HG03103 (cell line): ENCODE data around the gene CPSF4L.
A peak's percentile ranks its signal among the peaks of the same experiment; 100 is the strongest.

Experiments used
- ATAC-seq: cut with Tn5 transposase; IDR thresholded peaks from one replicate; pipeline ENCODE4 v1.9.1; 2021; ENCODE audit warnings: low read depth; ENCODE audit not compliant: unreplicated experiment

CPSF4L gene

GRCh38 chr17:73290399-73291259, 28.9 kb upstream of the CPSF4L start:
- ATAC-seq: peak; percentile 42

DNA sequence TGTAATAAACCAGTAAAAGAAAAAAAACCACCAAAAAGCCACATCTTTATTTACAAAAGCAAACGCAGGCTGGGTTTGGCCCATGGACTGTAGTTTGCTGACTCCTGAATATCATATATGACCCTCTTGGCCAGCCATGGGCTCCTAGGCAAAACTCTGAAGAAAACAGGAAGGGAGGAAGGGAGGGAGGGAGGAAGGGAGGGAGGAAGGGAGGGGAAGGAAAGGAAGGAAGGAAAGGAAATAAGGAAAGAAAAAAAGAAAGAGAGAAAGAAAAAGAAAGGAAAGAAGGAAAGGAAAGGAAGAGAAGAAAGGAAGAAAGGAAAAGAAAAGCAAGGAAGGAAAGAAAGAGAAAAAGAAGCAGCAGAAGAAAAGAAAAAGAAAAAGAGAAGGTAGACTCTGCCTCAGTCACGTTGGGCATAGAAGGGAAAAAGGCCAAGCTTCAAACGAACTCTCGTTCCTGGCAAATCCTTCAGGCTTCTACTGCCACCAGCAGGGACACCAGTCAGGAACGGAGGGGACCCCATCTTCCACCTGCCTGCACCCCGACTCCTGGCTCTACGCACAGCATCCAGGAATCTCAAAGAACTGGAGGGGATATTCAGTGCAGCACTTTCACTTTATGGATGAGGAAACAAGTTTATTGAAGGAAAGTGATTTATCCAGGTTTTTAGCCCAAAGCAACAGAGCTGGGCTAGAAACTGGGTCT, 28.0 kb upstream of the CPSF4L start:
- ATAC-seq: no peak

- no peak for ATAC-seq
Observed at GRCh38 chr17:73288534-73289302, 27.0 kb upstream of the CPSF4L start.

DNA sequence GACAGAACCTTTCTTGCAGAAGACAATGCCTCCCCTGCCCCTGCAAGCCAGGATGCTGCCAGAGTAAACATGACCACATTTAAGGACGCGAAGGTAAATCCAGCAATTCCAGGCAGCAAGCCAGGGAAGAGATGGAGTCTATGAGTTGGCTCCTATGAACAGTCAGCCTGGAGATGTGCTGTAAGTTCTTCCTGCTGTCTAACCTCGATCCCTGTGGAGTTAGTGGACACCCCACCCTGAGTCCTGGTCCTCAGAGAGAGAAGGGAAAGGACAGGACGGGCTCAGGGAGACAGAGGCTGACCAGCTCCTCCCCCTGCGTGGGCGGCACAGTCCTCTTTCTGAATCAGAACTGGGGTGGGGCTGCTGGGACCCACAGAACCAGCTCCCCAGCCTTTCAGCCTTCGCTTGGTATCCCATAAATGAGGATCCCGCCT, 25.2 kb upstream of the CPSF4L start:
- no peak for ATAC-seq

- ATAC-seq: no peak
Observed at GRCh38 chr17:73285916-73286862, 24.5 kb upstream of the CPSF4L start.

DNA sequence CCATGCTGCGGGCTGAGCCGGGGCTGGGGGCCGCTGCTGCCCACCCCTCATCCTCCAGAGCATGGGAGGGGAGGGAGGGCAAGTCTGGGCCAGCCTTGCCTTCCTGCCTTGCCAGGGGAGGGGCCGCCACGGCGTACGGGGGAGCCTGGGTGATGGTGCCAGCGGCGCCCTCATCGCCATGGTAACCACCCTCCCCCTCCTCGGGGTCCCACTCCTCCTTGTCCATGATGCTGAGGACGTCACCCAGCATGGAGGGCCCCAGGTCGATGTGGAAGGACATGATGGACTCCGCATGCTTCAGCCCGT, 23.9 kb upstream of the CPSF4L start:
- ATAC-seq: no peak

DNA sequence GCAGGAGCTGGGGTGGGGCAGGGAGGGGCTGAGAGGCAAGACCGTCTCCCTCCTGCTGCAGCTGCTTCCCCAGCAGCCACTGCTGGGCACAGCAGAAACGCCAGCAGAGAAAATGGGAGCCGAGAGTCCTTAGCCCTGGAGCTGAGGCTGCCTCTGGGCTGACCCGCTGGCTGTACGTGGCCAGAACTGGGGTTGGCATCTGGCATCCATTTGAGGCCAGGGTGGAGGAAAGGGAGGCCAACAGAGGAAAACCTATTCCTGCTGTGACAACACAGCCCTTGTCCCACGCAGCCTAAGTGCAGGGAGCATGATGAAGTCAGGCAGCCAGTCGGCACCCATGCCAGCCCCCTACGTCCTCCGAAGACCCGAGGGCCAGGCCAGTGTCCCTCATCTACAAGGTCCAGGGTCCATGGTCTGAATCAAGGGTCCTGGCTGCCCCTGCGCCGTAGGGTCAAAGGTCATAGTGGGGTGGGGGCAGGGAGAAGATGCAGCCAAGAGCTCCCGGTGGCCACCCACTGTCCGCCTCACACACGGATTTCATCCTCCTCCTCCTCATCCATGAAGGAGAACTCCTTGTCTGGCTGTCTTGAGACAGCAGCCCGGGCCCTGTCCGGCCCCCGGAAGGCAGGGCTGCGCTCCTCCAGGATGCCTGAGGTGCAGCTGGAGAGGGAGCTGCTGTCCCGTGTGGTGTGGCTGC, 23.4 kb upstream of the CPSF4L start:
- ATAC-seq: no peak

DNA sequence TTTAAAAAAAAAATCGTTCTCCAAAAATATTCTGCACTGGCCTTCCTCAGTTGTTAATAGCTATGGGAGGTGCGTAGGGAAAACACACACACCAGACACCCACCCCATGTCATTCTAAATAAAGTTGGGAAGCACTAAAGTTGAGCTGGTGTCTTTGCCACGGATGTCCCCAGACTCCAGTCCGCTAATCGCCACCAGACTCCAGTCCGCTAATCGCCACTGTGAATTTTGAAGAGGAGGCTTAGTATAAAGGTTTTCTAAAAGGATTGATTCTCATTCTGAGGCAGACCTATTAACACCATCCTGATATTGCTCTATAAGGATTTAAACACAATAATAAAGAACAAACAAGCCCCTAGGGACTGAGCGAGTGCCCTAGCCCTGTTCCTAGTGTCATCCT, 22.7 kb upstream of the CPSF4L start:
- no peak for ATAC-seq

DNA sequence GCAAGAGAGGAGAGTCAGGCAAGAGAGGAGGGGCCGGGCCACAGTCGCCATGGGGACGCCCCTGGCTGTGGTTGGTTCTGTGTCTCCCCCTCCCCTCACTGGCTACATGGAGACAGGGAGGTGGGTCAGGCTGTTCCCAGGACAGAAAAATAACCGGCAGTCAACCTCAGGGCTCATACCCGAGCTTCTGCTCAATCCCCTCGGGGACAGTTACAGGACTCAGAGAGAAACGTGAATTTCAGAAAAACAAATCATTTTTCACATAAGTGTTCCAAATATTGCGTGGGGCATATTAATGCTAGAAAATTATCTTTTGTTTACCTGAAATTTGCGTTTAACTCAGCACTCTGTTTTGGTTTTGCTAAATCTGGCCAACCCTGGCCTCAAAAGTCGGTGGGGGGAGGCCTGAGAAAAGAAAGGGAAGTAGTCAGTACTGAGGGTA, 22.2 kb upstream of the CPSF4L start:
- ATAC-seq: no peak

DNA sequence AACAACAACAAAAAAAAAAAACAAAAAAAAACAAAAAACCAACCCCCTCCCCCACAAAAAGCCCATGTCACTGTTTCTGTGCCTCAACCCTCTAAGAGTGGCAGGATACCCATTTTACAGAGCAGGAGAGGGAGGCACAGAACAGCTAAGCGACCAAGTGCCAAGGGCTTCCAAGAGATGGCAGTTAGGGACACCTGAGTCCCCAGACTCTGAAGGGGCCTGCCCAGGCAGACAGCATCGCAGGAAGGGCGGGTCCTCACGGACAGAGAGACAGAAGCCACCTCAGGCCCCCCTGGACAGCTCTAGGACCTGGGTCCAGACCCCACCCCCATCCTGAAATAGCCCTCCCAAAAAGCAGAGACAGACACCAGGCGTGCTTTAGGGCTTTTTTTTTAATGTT, 21.6 kb upstream of the CPSF4L start:
- ATAC-seq: no peak

DNA sequence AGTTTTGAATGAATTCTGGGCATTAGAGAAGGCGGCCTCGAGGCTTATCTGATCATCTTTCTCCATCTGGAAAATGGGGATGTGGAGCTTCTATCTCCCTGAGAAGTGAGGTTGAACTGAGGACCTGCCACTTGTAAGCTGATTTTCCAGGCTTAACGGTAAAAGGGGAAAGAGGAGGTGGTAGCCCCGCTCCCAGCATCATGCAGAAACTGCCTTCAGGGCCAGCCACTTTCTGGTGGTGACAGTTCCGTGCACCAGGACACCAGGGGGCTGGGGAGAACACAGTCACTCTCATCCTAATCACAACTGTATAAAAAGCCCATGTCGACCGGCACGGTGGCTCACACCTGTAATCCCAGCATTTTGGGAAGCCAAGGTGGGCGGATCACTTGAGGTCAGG, 20.9 kb upstream of the CPSF4L start:
- no peak for ATAC-seq

DNA sequence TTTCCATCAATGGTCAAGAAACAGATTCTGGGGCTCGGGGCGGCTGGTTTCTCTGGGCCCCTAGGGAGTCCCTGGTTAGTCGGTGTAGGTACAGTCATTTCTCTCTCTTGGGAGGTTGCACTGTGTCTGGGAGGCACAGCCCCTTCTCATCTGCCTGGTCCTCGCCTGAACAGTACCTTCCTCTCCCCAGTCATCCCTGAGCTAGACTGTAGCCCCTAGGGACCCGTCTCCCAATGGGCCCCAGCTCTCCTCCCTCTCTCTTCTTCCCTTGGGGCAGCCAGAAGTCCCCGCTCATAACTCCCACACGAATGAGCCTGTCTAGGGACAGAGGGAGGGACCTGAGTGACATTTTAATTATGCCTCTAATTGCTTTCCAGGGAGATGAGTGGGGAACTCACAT, 20.2 kb upstream of the CPSF4L start:
- ATAC-seq: peak; percentile 83

DNA sequence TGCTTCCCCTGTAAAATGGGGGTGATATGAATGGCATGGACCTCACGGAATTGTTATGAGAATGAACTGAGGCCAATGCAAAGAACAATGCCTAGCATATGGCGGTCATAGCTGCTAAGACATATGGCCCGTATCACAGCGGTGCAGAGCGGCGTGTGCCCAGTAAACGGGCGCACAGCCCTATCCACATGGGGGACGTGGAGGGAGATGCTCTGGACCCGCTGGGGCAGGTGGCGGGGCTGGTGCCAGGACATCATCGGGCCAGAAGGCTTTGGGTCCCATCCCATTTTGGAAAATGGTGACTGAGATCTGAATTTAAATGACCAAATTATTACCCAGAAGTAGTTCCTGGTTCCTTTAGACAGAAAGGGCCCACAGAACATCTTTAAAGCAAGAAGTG, 18.5 kb upstream of the CPSF4L start:
- no peak for ATAC-seq

DNA sequence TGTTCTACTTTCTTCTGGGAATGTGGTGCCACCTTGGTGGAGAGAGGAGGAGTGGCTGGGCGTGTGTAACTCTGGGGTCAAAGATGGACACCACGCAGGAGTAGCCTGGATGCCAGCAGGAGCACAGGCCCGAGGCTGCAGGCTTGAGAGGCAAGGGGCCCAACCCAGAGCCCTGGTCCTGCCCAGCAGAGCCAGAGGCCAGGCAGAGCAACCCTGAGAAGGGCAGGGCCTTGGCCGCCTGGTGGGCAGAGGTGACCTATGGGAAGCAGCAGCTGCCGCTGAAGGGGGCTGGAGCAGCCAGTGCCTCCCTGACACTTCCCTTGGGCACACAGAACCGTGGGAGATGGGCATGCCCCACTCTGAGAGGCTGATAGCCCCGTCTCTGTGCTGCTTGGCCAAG, 18.0 kb upstream of the CPSF4L start:
- ATAC-seq: no peak

DNA sequence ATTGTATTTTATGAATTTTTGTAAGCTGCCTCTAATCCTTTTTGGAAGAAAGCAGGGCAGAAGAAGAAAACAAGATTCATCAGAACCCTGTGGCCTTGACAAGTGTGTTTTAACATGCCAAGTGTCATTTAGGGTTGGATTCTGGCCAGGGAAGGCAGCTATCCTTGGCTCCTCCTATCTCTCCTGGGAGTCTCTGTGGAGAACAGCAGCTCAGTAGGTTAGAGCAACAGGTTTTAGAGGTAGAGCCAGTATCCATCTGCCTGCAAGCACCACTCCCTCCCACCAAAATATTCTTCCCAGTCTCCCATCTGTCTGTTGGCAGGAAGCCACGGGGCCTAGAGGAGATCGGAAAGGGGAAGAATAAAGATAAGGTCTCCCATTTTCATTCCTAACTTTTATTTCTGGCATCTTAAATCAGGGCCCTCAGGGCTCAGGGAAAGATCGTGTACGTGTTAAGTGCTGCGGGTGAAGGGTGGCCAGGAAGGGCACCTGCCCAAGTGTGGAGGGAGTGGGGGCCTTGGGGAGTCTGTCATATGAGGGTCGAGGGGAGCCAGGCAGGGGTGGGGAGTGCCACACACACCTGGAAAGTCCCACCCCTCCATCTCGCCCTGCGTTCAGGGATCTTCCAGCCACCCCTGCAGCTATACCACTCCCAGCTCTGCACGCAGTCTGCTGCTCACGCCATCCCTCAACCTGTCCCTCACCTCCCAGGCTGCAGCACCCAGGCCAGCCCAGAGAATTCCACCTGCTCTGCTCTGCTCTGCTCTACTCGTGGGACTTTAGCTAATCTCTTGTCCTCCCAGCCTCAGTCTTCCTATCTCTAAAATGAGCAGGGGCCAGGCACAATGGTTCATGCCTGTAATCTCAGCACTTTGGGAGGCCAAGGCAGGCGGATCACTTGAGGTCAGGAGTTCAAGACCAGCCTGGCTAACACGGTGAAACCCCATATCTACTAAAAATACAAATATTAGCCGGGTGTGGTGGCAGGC, 17.1 kb upstream of the CPSF4L start:
- ATAC-seq: no peak

DNA sequence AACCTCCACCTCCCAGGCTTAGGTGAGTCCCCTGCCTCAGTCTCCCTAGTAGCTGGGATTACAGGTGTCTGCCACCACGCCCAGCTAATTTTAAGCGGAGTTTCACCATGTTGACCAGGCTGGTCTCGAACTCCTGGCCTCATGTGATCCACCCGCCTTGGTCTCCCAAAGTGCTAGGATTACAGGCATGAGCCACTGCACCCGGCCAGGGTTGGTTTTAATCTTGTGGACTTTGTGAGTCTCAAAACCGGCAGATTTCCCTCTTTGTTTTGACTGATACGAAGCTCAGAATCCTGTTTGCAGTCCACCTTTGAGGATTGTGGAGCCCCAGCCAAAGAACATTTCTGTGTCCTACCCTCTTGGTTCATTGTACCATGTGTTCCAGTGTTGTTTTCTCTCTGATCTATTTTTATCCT, 16.4 kb upstream of the CPSF4L start:
- ATAC-seq: no peak

- no peak for ATAC-seq
Observed at GRCh38 chr17:73274490-73274889, 12.8 kb upstream of the CPSF4L start.

DNA sequence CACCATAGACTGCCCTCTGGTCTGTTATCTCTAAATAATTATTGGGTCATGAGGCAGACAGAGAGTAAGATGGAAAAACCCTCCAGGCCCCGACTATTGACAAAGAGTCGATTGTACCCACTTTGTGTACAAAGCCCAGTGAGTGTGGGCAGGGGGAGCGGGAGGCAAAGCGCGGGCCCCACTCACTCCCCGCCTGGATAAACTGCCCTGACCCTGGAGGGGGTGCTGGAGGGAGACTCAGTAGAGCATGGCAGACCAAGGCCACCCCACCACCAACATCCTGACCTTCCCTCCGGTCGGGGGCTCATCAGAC, 11.2 kb upstream of the CPSF4L start:
- ATAC-seq: no peak

DNA sequence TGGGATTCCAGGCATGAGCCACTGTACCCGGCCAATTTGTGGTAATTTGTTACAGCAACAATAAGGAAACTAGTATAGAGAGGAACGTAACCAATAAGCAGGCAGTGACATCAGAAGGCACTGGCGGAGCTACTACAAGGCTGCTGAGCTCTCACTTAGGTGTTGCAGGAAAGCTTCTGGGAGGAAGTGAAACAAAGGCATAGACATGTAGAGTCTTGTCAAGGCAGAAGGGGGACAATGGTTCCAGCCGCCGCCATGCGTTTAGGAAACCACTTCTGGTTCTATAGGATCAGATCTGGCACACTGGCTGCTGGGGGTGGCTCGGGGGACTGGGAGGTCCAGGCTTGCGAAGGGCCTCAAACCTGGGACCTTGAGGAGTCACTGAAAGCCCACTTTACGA, 9.4 kb upstream of the CPSF4L start:
- ATAC-seq: peak; percentile 97
